SK-N-MC (cell line): Measurements from ENCODE around the gene OR1S1.

Experiments used
- EZH2 ChIP-seq: fragments of 200-600 bp; sonication (generic); IDR thresholded peaks from one replicate; pipeline ENCODE4 v1.6.1; 2017; ENCODE audit warnings: antibody characterized with exemption
- FOXP2 ChIP-seq: optimal IDR thresholded peaks from 2 replicates; pipeline ENCODE3; 2011; ENCODE audit warnings: mild to moderate bottlenecking, moderate library complexity; ENCODE audit not compliant: insufficient read depth; ENCODE audit errors: extremely low read length, control extremely low read depth
- POLR2AphosphoS5 ChIP-seq: IDR thresholded peaks from 2 replicates; pipeline ENCODE4 v1.6.1; 2012; ENCODE audit warnings: mild to moderate bottlenecking, low read depth, low read length, borderline replicate concordance

DNA sequence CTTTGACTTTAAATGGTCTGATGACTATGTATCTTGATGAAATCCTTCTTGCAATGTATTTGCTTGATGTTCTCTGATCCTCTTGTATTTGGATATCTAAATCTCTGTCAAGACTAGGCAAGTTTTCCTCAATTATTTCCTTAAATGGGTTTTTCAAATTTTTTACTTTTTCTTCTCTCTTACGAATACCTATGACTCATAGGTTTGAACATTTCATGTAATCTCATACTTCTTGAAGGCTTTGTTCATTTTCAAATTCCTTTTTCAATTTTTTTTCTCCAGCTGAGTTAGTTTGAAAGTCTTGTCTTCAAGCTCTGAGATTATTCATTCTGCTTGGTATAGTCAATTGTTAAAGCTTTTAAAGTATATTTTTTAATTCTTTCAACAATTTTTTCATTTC is 42.4 kb downstream of the OR1S1 start:
- no peak for TF ChIP-seq POLR2AphosphoS5
- no peak for TF ChIP-seq EZH2
- TF ChIP-seq FOXP2: no peak
